ENCODE results near the gene MARK2. TPM values are rescaled to one million over a fixed set of nuclear protein-coding genes. Genes with fewer than 3 reads are reported as not detected.

MARK2 gene
- total RNA-seq, 1 donor from 2014 or later, result 26.2 TPM

GRCh38 chr11:63831326-63831725 lies 7.6 kb upstream of the MARK2 start:
- no peak for DNase-seq (ENCODE audit: low spot score)
- H3K27me3 Mint-ChIP-seq (ENCODE audit: low read depth), result no peaks in the 10 kb centered on the region
- peaks cover 3% of the 10 kb centered on the region for H3K36me3 Mint-ChIP-seq (ENCODE audit: low read depth)
- no peak overlapping the region for H3K4me3 Mint-ChIP-seq (ENCODE audit: unreplicated experiment)
- H3K9me3 Mint-ChIP-seq (ENCODE audit: low read depth), result no peaks in the 10 kb centered on the region
- no peak overlapping the region for H3K27ac Mint-ChIP-seq (ENCODE audit: unreplicated experiment)
- H3K4me1 Mint-ChIP-seq (ENCODE audit: low read depth), result no peaks in the 10 kb centered on the region
- TF ChIP-seq CTCF (IDR thresholded peaks at IDR 0.05), result no peak

GRCh38 chr11:63832336-63832735 lies 6.6 kb upstream of the MARK2 start:
- Mint-ChIP-seq H3K4me3 (ENCODE audit: unreplicated experiment) (no peak overlapping the region), H3K27ac (ENCODE audit: unreplicated experiment) (no peak overlapping the region), H3K27me3 (ENCODE audit: low read depth) (no peaks in the 10 kb centered on the region), H3K4me1 (ENCODE audit: low read depth) (peaks cover 2% of the 10 kb centered on the region), H3K36me3 (ENCODE audit: low read depth) (peaks cover 2% of the 10 kb centered on the region), H3K9me3 (ENCODE audit: low read depth) (no peaks in the 10 kb centered on the region)
- no peak for TF ChIP-seq CTCF (IDR thresholded peaks at IDR 0.05)
- DNase-seq (ENCODE audit: low spot score), result no peak

- DNase-seq (ENCODE audit: low spot score), result no peak
- Mint-ChIP-seq H3K4me1 (ENCODE audit: low read depth) (peaks cover 5% of the 10 kb centered on the region), H3K27me3 (ENCODE audit: low read depth) (no peaks in the 10 kb centered on the region), H3K36me3 (ENCODE audit: low read depth) (peaks cover 2% of the 10 kb centered on the region), H3K4me3 (ENCODE audit: unreplicated experiment) (no peak overlapping the region), H3K9me3 (ENCODE audit: low read depth) (no peaks in the 10 kb centered on the region), H3K27ac (ENCODE audit: unreplicated experiment) (no peak overlapping the region)
- no peak for TF ChIP-seq CTCF (IDR thresholded peaks at IDR 0.05)
Observed at GRCh38 chr11:63833048-63833447, 5.9 kb upstream of the MARK2 start.

GRCh38 chr11:63834535-63835157 lies 4.3 kb upstream of the MARK2 start:
- no peak overlapping the region for H3K27ac Mint-ChIP-seq (ENCODE audit: unreplicated experiment)
- H3K9me3 Mint-ChIP-seq (ENCODE audit: low read depth), result no peaks in the 10 kb centered on the region
- no peaks in the 10 kb centered on the region for H3K36me3 Mint-ChIP-seq (ENCODE audit: low read depth)
- peaks cover 10% of the 10 kb centered on the region for H3K4me1 Mint-ChIP-seq (ENCODE audit: low read depth)
- no peaks in the 10 kb centered on the region for H3K27me3 Mint-ChIP-seq (ENCODE audit: low read depth)
- peak; percentile 33 for DNase-seq (ENCODE audit: low spot score)
- TF ChIP-seq CTCF (IDR thresholded peaks at IDR 0.05), result no peak
- H3K4me3 Mint-ChIP-seq (ENCODE audit: unreplicated experiment), result no peak overlapping the region

- Mint-ChIP-seq H3K4me1 (ENCODE audit: low read depth) (peaks cover 15% of the 10 kb centered on the region), H3K9me3 (ENCODE audit: low read depth) (no peaks in the 10 kb centered on the region), H3K27me3 (ENCODE audit: low read depth) (no peaks in the 10 kb centered on the region), H3K27ac (ENCODE audit: unreplicated experiment) (no peak overlapping the region), H3K4me3 (ENCODE audit: unreplicated experiment) (no peak overlapping the region), H3K36me3 (ENCODE audit: low read depth) (no peaks in the 10 kb centered on the region)
- TF ChIP-seq CTCF (IDR thresholded peaks at IDR 0.05), result no peak
- DNase-seq (ENCODE audit: low spot score), result peak; percentile 60
Observed at GRCh38 chr11:63835158-63835545, 3.8 kb upstream of the MARK2 start.

Data from chondrocyte (in vitro differentiated cells).